ENCODE results near the gene POLK.
A peak's percentile ranks its signal among the peaks of the same experiment; 100 is the strongest.
"Not testable (repeated sequence)": the region's sequence is repeated elsewhere in the genome, so short reads cannot be mapped to it uniquely, and the experiment has no call there.

POLK gene

DNA sequence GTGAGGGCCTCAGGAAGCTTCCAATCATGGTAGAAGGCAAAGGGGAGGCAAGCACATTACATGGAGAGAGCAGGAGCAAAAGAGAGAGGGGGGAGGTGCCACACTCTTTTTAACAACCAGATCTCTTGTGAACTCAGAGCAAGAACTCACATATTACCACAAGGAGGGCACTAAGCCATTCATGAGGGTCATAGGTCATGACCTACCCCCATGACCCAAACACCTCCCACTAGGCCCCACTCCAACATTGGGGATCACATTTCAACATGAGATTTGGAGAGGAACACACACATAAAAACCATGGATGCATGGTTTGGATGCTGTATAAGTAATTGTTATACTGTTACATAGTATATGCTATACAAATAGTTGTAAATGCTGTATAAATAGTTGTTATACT, 17.5 kb downstream of the POLK start:
- no peak for DNase-seq (ENCODE audit: low read depth)
- TF ChIP-seq, protein P1, sequence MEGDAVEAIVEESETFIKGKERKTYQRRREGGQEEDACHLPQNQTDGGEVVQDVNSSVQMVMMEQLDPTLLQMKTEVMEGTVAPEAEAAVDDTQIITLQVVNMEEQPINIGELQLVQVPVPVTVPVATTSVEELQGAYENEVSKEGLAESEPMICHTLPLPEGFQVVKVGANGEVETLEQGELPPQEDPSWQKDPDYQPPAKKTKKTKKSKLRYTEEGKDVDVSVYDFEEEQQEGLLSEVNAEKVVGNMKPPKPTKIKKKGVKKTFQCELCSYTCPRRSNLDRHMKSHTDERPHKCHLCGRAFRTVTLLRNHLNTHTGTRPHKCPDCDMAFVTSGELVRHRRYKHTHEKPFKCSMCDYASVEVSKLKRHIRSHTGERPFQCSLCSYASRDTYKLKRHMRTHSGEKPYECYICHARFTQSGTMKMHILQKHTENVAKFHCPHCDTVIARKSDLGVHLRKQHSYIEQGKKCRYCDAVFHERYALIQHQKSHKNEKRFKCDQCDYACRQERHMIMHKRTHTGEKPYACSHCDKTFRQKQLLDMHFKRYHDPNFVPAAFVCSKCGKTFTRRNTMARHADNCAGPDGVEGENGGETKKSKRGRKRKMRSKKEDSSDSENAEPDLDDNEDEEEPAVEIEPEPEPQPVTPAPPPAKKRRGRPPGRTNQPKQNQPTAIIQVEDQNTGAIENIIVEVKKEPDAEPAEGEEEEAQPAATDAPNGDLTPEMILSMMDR (IDR thresholded peaks at IDR 0.05; ENCODE audit: insufficient read depth, low read depth, low read length, missing control alignments) = no peak
- no peak overlapping the region for H3K4me3 ChIP-seq (ENCODE audit: low read length)

- TF ChIP-seq, protein P1 (IDR thresholded peaks at IDR 0.05; ENCODE audit: insufficient read depth, low read depth, low read length, missing control alignments) = no peak
- DNase-seq (ENCODE audit: low read depth) = no peak
- H3K4me3 ChIP-seq (ENCODE audit: low read length) = no peak overlapping the region
Observed at GRCh38 chr5:75532190-75532589, 20.5 kb downstream of the POLK start.

DNA sequence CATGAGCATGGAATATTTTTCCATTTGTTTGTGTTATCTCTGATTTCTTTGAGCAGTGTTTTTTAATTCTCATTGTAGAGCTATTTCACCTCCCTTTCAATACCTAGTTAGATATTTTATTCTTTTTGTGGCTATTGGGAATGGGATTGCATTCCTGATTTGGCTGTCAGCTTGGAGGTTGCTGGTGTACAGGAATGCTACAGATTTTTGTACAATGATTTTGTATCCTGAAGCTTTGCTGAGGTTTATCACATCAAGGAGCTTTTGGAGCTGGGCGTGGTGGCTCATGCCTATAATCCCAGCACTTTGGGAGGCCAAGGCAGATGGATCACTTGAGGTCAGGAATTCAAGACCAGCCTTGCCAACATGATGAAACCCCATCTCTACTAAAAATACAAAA, 22.0 kb downstream of the POLK start:
- not testable (repeated sequence) for H3K4me3 ChIP-seq (ENCODE audit: low read length)
- DNase-seq (ENCODE audit: low read depth) = peak; percentile 87

- TF ChIP-seq, protein P1 (IDR thresholded peaks at IDR 0.05; ENCODE audit: insufficient read depth, low read depth, low read length, missing control alignments) = no peak
- DNase-seq (ENCODE audit: low read depth) = no peak
- H3K4me3 ChIP-seq (ENCODE audit: low read length) = no peak overlapping the region
Observed at GRCh38 chr5:75534734-75535133, 23.0 kb downstream of the POLK start.

GRCh38 chr5:75536147-75536546, 24.5 kb downstream of the POLK start:
- DNase-seq (ENCODE audit: low read depth) = no peak
- no peak overlapping the region for H3K4me3 ChIP-seq (ENCODE audit: low read length)
- TF ChIP-seq, protein P1 (IDR thresholded peaks at IDR 0.05; ENCODE audit: insufficient read depth, low read depth, low read length, missing control alignments) = no peak

DNA sequence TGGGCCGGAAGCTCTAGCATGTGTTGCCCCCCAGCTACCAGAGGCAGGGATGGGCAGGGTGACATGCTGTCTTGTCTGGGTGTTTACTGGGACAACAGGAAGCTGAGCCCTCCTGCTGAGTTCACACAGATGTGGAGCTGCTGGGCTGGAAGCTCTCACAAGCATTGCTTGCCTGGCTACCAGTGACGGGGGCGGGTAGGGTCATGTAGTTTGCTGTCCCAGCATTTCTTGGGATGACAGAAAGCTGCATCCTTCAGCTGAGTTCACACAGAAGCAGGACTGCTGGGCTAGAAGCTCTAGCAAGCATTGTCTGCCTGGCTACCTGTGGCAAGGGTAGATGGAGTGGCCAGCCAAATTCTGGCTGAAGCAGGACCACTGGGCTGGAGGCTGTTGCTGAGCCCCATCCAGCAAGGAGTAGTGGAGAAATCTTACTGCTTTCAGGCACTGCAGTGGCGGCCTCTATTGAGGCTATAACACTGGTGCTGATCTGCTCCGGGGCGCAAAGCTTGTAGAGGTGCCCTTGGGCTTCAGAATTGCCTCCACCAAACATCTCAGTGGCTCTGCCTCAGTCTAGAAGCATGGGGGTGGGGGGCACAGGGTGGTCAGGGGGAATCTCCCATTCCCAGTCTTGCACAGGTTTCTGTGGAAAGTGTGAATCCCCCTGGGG, 25.1 kb downstream of the POLK start:
- H3K4me3 ChIP-seq (ENCODE audit: low read length) = no peak overlapping the region
- TF ChIP-seq, protein P1 (IDR thresholded peaks at IDR 0.05; ENCODE audit: insufficient read depth, low read depth, low read length, missing control alignments) = no peak
- DNase-seq (ENCODE audit: low read depth) = no peak

GRCh38 chr5:75538211-75538610, 26.5 kb downstream of the POLK start:
- TF ChIP-seq, protein P1 (IDR thresholded peaks at IDR 0.05; ENCODE audit: insufficient read depth, low read depth, low read length, missing control alignments) = no peak
- no peak overlapping the region for H3K4me3 ChIP-seq (ENCODE audit: low read length)
- DNase-seq (ENCODE audit: low read depth) = no peak
